ENCODE results near the gene RASGRP3. TPM values are rescaled to one million over a fixed set of nuclear protein-coding genes. Genes with fewer than 3 reads are reported as not detected.

Gene RASGRP3
- total RNA-seq, 1 experiment from 2014 or later: 0.72 TPM

DNA sequence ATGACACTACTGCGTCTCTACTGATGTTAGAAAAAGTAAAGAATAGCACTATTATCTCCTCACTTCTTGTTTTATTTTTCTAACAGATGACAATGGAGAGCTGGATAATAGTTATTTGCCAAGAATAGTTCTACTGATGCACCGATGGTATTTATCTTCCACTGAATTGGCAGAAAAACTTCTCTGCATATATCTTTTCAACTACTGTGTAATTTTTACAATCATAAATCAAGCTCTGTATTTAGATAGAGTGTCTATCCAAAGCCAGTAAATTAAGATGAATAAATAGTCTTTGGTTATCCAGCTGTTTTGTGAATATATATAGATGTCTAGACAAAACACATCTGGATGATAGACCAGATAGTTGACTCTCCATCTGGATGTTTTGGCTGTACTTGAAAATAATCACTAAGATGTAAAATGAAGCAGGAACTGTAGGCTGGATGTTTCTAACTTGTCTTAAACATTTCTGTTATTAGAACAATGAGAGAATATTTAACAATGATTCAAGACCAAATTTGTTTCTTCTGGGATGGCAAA lies 40.1 kb downstream of the RASGRP3 start:
- H3K27me3 ChIP-seq (ENCODE audit: insufficient read depth, low read depth): no peaks in the 10 kb centered on the region
- H2AFZ ChIP-seq: no peak overlapping the region
- H3F3A ChIP-seq (ENCODE audit: insufficient read depth, low read depth): no peaks in the 10 kb centered on the region
- no peaks in the 10 kb centered on the region for H3K9me3 ChIP-seq (ENCODE audit: insufficient read depth, low read depth)
- H3K4me3 ChIP-seq: no peak overlapping the region
- no peaks in the 10 kb centered on the region for H3K9me2 ChIP-seq (ENCODE audit: insufficient read depth)
- intact Hi-C loops (cut with micrococcal nuclease; ENCODE audit: unreplicated experiment): no loop called here
- ChIA-PET CTCF (no interaction called here), POLR2A (ENCODE audit: unreplicated experiment) (no interaction called here)
- TF ChIP-seq, protein P1, sequence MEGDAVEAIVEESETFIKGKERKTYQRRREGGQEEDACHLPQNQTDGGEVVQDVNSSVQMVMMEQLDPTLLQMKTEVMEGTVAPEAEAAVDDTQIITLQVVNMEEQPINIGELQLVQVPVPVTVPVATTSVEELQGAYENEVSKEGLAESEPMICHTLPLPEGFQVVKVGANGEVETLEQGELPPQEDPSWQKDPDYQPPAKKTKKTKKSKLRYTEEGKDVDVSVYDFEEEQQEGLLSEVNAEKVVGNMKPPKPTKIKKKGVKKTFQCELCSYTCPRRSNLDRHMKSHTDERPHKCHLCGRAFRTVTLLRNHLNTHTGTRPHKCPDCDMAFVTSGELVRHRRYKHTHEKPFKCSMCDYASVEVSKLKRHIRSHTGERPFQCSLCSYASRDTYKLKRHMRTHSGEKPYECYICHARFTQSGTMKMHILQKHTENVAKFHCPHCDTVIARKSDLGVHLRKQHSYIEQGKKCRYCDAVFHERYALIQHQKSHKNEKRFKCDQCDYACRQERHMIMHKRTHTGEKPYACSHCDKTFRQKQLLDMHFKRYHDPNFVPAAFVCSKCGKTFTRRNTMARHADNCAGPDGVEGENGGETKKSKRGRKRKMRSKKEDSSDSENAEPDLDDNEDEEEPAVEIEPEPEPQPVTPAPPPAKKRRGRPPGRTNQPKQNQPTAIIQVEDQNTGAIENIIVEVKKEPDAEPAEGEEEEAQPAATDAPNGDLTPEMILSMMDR (conservative IDR thresholded peaks at IDR 0.05): no peak
- no peak for TF ChIP-seq EZH2 (IDR thresholded peaks at IDR 0.05; ENCODE audit: low read depth)
- H3K79me2 ChIP-seq (ENCODE audit: low read depth): no peaks in the 10 kb centered on the region
- no peaks in the 10 kb centered on the region for H3K36me3 ChIP-seq (ENCODE audit: low read depth)
- BruUV-seq (replicated peaks): no TSS peak
- no peaks in the 10 kb centered on the region for H3K4me1 ChIP-seq (replicated peaks; ENCODE audit: insufficient read depth)
- no peak overlapping the region for H3K4me2 ChIP-seq
- no peak overlapping the region for H3K27ac ChIP-seq
- DNase-seq: no peak
- H4K20me1 ChIP-seq (ENCODE audit: insufficient read depth): no peaks in the 10 kb centered on the region

DNA sequence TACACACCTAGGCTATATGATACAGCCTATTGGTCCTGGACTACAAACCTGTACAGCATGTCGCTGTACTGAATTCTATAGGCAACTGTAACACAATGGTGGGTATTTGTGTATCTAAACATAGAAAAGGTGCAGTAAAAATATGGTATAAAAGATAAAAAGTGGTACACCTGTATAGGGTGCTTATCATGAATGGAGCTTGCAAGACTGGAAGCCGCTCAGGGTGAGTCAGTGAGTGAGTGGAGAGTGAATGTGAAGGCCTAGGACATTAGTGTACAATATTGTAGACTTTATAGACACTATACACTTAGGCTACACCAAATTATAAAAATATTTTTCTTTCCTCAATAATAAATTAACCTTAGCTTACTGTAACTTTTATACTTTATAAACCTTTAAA lies 41.8 kb downstream of the RASGRP3 start:
- Histone ChIP-seq H3K9me2 (ENCODE audit: insufficient read depth) (no peaks in the 10 kb centered on the region), H3K27ac (no peak overlapping the region), H4K20me1 (ENCODE audit: insufficient read depth) (no peaks in the 10 kb centered on the region), H2AFZ (no peak overlapping the region), H3F3A (ENCODE audit: insufficient read depth, low read depth) (no peaks in the 10 kb centered on the region), H3K9me3 (ENCODE audit: insufficient read depth, low read depth) (no peaks in the 10 kb centered on the region), H3K4me3 (no peak overlapping the region), H3K36me3 (ENCODE audit: low read depth) (no peaks in the 10 kb centered on the region), H3K4me2 (no peak overlapping the region), H3K79me2 (ENCODE audit: low read depth) (no peaks in the 10 kb centered on the region), H3K27me3 (ENCODE audit: insufficient read depth, low read depth) (no peaks in the 10 kb centered on the region), H3K4me1 (replicated peaks; ENCODE audit: insufficient read depth) (no peaks in the 10 kb centered on the region)
- intact Hi-C loops (cut with micrococcal nuclease; ENCODE audit: unreplicated experiment): no loop called here
- BruUV-seq (replicated peaks): no TSS peak
- DNase-seq: no peak
- CTCF ChIA-PET: interaction anchor here (0.6 kb wide), 1 partner anchor 249 kb away, joined by 3 read pairs; no protein-coding TSS in a partner anchor
- POLR2A ChIA-PET (ENCODE audit: unreplicated experiment): no interaction called here
- TF ChIP-seq, protein P1 (conservative IDR thresholded peaks at IDR 0.05): no peak
- no peak for TF ChIP-seq EZH2 (IDR thresholded peaks at IDR 0.05; ENCODE audit: low read depth)

DNA sequence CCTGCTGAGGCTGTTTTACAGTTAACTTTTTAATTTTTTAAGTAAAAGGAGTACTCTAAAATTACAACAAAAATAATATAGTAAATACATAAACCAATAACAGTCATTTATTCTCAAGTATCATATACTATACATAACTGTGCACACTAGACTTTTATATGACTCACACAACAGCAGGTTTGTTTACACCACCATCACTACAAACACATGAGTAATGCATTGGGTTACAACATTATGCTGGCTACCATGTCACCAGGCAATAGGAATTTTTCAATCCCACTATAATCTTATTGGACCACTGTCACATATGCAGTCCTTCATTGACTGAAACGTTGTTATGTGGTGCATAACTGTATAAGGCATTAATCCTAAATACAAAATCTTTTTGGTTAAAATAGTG lies 42.5 kb downstream of the RASGRP3 start:
- H2AFZ ChIP-seq: no peak overlapping the region
- H4K20me1 ChIP-seq (ENCODE audit: insufficient read depth): no peaks in the 10 kb centered on the region
- no peaks in the 10 kb centered on the region for H3K27me3 ChIP-seq (ENCODE audit: insufficient read depth, low read depth)
- intact Hi-C loops (cut with micrococcal nuclease; ENCODE audit: unreplicated experiment): no loop called here
- H3K4me3 ChIP-seq: no peak overlapping the region
- no peak overlapping the region for H3K27ac ChIP-seq
- no peaks in the 10 kb centered on the region for H3K36me3 ChIP-seq (ENCODE audit: low read depth)
- POLR2A ChIA-PET (ENCODE audit: unreplicated experiment): no interaction called here
- no peak overlapping the region for H3K4me2 ChIP-seq
- no peaks in the 10 kb centered on the region for H3K9me2 ChIP-seq (ENCODE audit: insufficient read depth)
- no peaks in the 10 kb centered on the region for H3K79me2 ChIP-seq (ENCODE audit: low read depth)
- no peaks in the 10 kb centered on the region for H3K9me3 ChIP-seq (ENCODE audit: insufficient read depth, low read depth)
- no peaks in the 10 kb centered on the region for H3F3A ChIP-seq (ENCODE audit: insufficient read depth, low read depth)
- CTCF ChIA-PET: no interaction called here
- no TSS peak for BruUV-seq (replicated peaks)
- peak in 1 of 2 experiments; percentile 67 for DNase-seq
- no peaks in the 10 kb centered on the region for H3K4me1 ChIP-seq (replicated peaks; ENCODE audit: insufficient read depth)
- no peak for TF ChIP-seq EZH2 (IDR thresholded peaks at IDR 0.05; ENCODE audit: low read depth)
- TF ChIP-seq, protein P1 (conservative IDR thresholded peaks at IDR 0.05): no peak

Measured in PC-9 (cell line).